H9 (cell line): ENCODE results near the gene ARFGEF2. TPM values are rescaled to one million over a fixed set of nuclear protein-coding genes. Genes with fewer than 3 reads are reported as not detected.

Experiments used
- DNase-seq: peaks from one replicate; pipeline ENCODE4 v3.0.0-alpha.2; 2017
- H2AFZ ChIP-seq: one replicate; pipeline ENCODE4 v1.6.1; 2013; ENCODE audit warnings: mild to moderate bottlenecking, low read length, control low read depth, moderate library complexity
- H2AK5ac ChIP-seq: 2 replicates; pipeline ENCODE4 v1.6.1; 2013; ENCODE audit warnings: low read length, control low read depth, mixed read lengths; ENCODE audit not compliant: insufficient read length
- H2BK120ac ChIP-seq: one replicate; pipeline ENCODE4 v1.6.1; 2013; ENCODE audit warnings: low read depth, mild to moderate bottlenecking, low read length, control low read depth, inconsistent platforms; ENCODE audit not compliant: poor library complexity, severe bottlenecking
- H2BK12ac ChIP-seq: 2 replicates; pipeline ENCODE4 v1.6.1; 2013; ENCODE audit warnings: low read length, control low read depth, mixed read lengths, low read depth; ENCODE audit not compliant: insufficient read length
- H2BK15ac ChIP-seq: 2 replicates; pipeline ENCODE4 v1.6.1; 2013; ENCODE audit warnings: low read depth, low read length, control low read depth
- H2BK20ac ChIP-seq: one replicate; pipeline ENCODE4 v1.6.1; 2013; ENCODE audit warnings: low read depth, mild to moderate bottlenecking, low read length, control low read depth, inconsistent platforms; ENCODE audit not compliant: poor library complexity, severe bottlenecking
- H2BK5ac ChIP-seq: 2 replicates; pipeline ENCODE4 v1.6.1; 2013; ENCODE audit warnings: low read length, control low read depth, mixed read lengths; ENCODE audit not compliant: insufficient read length
- H3K14ac ChIP-seq: 2 replicates; pipeline ENCODE4 v1.6.1; 2013; ENCODE audit warnings: low read length, control low read depth; ENCODE audit not compliant: insufficient read depth
- H3K18ac ChIP-seq: 2 replicates; pipeline ENCODE4 v1.6.1; 2013; ENCODE audit warnings: low read depth, mild to moderate bottlenecking, mixed read lengths, low read length, control low read depth; ENCODE audit not compliant: insufficient read length
- H3K23ac ChIP-seq: 2 replicates; pipeline ENCODE4 v1.6.1; 2013; ENCODE audit warnings: low read length, control low read depth, mixed read lengths, low read depth; ENCODE audit not compliant: insufficient read length
- H3K23me2 ChIP-seq: 2 replicates; pipeline ENCODE4 v1.6.1; 2013; ENCODE audit warnings: low read depth, mild to moderate bottlenecking, mixed read lengths, low read length, control low read depth; ENCODE audit not compliant: insufficient read length, poor library complexity, severe bottlenecking
- H3K27ac ChIP-seq: 2 replicates; pipeline ENCODE4 v1.5.1; 2013; ENCODE audit warnings: low read length, control low read depth, mixed read lengths, low read depth; ENCODE audit not compliant: insufficient read length
- H3K27me3 ChIP-seq: 2 replicates; pipeline ENCODE4 v1.6.1; 2013; ENCODE audit warnings: low read length, control low read depth, inconsistent platforms; ENCODE audit not compliant: insufficient read depth
- H3K4ac ChIP-seq: 2 replicates; pipeline ENCODE4 v1.6.1; 2013; ENCODE audit warnings: low read depth, mild to moderate bottlenecking, control low read depth, inconsistent platforms, low read length, moderate library complexity
- H3K4me1 ChIP-seq: 2 replicates; pipeline ENCODE4 v1.6.1; 2013; ENCODE audit warnings: low read length, control low read depth, inconsistent platforms; ENCODE audit not compliant: insufficient read depth
- H3K4me2 ChIP-seq: 2 replicates; pipeline ENCODE4 v1.6.1; 2013; ENCODE audit warnings: low read length, control low read depth, mixed read lengths; ENCODE audit not compliant: insufficient read length, insufficient read depth
- H3K56ac ChIP-seq: 2 replicates; pipeline ENCODE4 v1.6.1; 2013; ENCODE audit warnings: low read depth, mild to moderate bottlenecking, mixed read lengths, low read length, control low read depth; ENCODE audit not compliant: insufficient read length
- H3K79me1 ChIP-seq: 2 replicates; pipeline ENCODE4 v1.6.1; 2013; ENCODE audit warnings: low read depth, mild to moderate bottlenecking, moderate library complexity, low read length, control low read depth, inconsistent platforms; ENCODE audit not compliant: insufficient read depth, poor library complexity, severe bottlenecking
- H3K79me2 ChIP-seq: 2 replicates; pipeline ENCODE4 v1.6.1; 2013; ENCODE audit warnings: low read length, control low read depth, inconsistent platforms; ENCODE audit not compliant: insufficient read depth
- H3K9ac ChIP-seq: 2 replicates; pipeline ENCODE4 v1.6.1; 2013; ENCODE audit warnings: low read length, control low read depth, mixed read lengths; ENCODE audit not compliant: insufficient read length; ENCODE audit errors: extremely low read depth
- H3K9me3 ChIP-seq: one replicate; pipeline ENCODE4 v1.6.1; 2013; ENCODE audit warnings: low read depth, low read length, inconsistent platforms; ENCODE audit not compliant: control insufficient read depth
- H3T11ph ChIP-seq: one replicate; pipeline ENCODE4 v1.6.1; 2013; ENCODE audit warnings: mild to moderate bottlenecking, low read length, control low read depth, inconsistent platforms
- H4K20me1 ChIP-seq: one replicate; pipeline ENCODE4 v1.6.1; 2013; ENCODE audit not compliant: control insufficient read depth, insufficient read length, insufficient read depth
- H4K5ac ChIP-seq: 2 replicates; pipeline ENCODE4 v1.6.1; 2013; ENCODE audit warnings: low read depth, mild to moderate bottlenecking, mixed read lengths, low read length, control low read depth; ENCODE audit not compliant: insufficient read length
- H4K8ac ChIP-seq: replicated peaks from 2 replicates; pipeline ENCODE4 v1.6.1; 2013; ENCODE audit warnings: low read length, control low read depth, mixed read lengths, low read depth; ENCODE audit not compliant: insufficient read length
- H4K91ac ChIP-seq: 2 replicates; pipeline ENCODE4 v1.6.1; 2013; ENCODE audit warnings: low read depth, mild to moderate bottlenecking, moderate library complexity, mixed read lengths, low read length, control low read depth; ENCODE audit not compliant: insufficient read length
- H3K27ac Mint-ChIP-seq, 3 experiments: 2 replicates in 2 of 3; 3 replicates in 1 of 3; pipeline ENCODE4 v1.8.0; 2020 to 2021; ENCODE audit warnings: mixed read lengths in 3 of 3, mild to moderate bottlenecking in 1 of 3, moderate library complexity in 1 of 3
- H3K27me3 Mint-ChIP-seq: 2 replicates; pipeline ENCODE4 v1.8.0; 2021; ENCODE audit warnings: low read depth, mild to moderate bottlenecking, moderate library complexity, mixed read lengths
- H3K36me3 Mint-ChIP-seq, 3 experiments: 2 replicates in 2 of 3; 3 replicates in 1 of 3; pipeline ENCODE4 v1.8.0; 2020 to 2021; ENCODE audit warnings: low read depth in 3 of 3, mixed read lengths in 3 of 3; ENCODE audit not compliant: insufficient read depth in 1 of 3
- H3K4me1 Mint-ChIP-seq, 2 experiments: 2 replicates each; pipeline ENCODE4 v1.8.0; 2020; ENCODE audit warnings: mixed read lengths in 2 of 2
- H3K4me3 Mint-ChIP-seq, 2 experiments: 2 replicates in 1 of 2; 3 replicates in 1 of 2; pipeline ENCODE4 v1.8.0; 2020 to 2021; ENCODE audit warnings: mild to moderate bottlenecking in 2 of 2, mixed read lengths in 2 of 2, moderate library complexity in 1 of 2
- H3K9me3 Mint-ChIP-seq, 2 experiments: 2 replicates in 1 of 2; 3 replicates in 1 of 2; pipeline ENCODE4 v1.8.0; 2020; ENCODE audit warnings: mild to moderate bottlenecking in 2 of 2, mixed read lengths in 2 of 2, moderate library complexity in 1 of 2
- WGBS: extraction: QIAGEN DNeasy Blood & Tissue Kit; methylation state at CpG from one replicate; pipeline ENCODE4 v1.1.7; 2013; ENCODE audit warnings: missing lambda C conversion rate, low lambda C conversion rate, mixed read lengths; ENCODE audit not compliant: insufficient read length; ENCODE audit errors: extremely low coverage; 5-methylcytosine and 5-hydroxymethylcytosine counted together
- total RNA-seq: library from RNA; stranded (reverse); gene quantifications from 2 replicates; pipeline ENCODE4 v1.2.1, GENCODE V29; 2021
- TF ChIP-seq, protein P1 (sequence below): fragments of 200-600 bp; sonication (generic); conservative IDR thresholded peaks from 3 replicates; pipeline ENCODE4 v1.8.0; 2021; ENCODE audit warnings: antibody characterized with exemption, mild to moderate bottlenecking

ARFGEF2 gene
- total RNA-seq, 1 experiment from 2014 or later: 16.6 TPM

- no peak overlapping the region for H4K8ac ChIP-seq
- no peak overlapping the region for H4K91ac ChIP-seq
- no peaks in the 10 kb centered on the region for H3K4me1 ChIP-seq
- H3K9ac ChIP-seq: no peak overlapping the region
- H3K9me3 Mint-ChIP-seq: no peaks in the 10 kb centered on the region
- no peaks in the 10 kb centered on the region for H3K27me3 Mint-ChIP-seq
- no CpG with 5 or more reads among the region's 2 CpGs for WGBS
- TF ChIP-seq, protein P1, sequence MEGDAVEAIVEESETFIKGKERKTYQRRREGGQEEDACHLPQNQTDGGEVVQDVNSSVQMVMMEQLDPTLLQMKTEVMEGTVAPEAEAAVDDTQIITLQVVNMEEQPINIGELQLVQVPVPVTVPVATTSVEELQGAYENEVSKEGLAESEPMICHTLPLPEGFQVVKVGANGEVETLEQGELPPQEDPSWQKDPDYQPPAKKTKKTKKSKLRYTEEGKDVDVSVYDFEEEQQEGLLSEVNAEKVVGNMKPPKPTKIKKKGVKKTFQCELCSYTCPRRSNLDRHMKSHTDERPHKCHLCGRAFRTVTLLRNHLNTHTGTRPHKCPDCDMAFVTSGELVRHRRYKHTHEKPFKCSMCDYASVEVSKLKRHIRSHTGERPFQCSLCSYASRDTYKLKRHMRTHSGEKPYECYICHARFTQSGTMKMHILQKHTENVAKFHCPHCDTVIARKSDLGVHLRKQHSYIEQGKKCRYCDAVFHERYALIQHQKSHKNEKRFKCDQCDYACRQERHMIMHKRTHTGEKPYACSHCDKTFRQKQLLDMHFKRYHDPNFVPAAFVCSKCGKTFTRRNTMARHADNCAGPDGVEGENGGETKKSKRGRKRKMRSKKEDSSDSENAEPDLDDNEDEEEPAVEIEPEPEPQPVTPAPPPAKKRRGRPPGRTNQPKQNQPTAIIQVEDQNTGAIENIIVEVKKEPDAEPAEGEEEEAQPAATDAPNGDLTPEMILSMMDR: no peak
- peaks cover 10% of the 10 kb centered on the region for H3K79me1 ChIP-seq
- H4K5ac ChIP-seq: no peak overlapping the region
- H2BK120ac ChIP-seq: no peak overlapping the region
- no peak overlapping the region for H3K14ac ChIP-seq
- H3K4ac ChIP-seq: no peak overlapping the region
- no peak overlapping the region for H3K56ac ChIP-seq
- no peak overlapping the region; a peak in 1 of 7 replicates for H3K27ac Mint-ChIP-seq
- H3K9me3 ChIP-seq: no peaks in the 10 kb centered on the region
- H3K4me2 ChIP-seq: no peak overlapping the region
- no peaks in the 10 kb centered on the region for H3K27me3 ChIP-seq
- H3K36me3 Mint-ChIP-seq: peaks cover 4 to 26% (median 7%) of the 10 kb centered on the region in 3 experiments; a peak in 4 of 7 replicates
- no peak overlapping the region for H2BK12ac ChIP-seq
- H3T11ph ChIP-seq: no peak overlapping the region
- H4K20me1 ChIP-seq: no peaks in the 10 kb centered on the region
- DNase-seq: no peak
- H3K27ac ChIP-seq: no peak overlapping the region
- H2AFZ ChIP-seq: no peak overlapping the region
- no peak overlapping the region for H2AK5ac ChIP-seq
- no peak overlapping the region for H2BK15ac ChIP-seq
- no peaks in the 10 kb centered on the region for H3K79me2 ChIP-seq
- H3K18ac ChIP-seq: no peak overlapping the region
- H3K23me2 ChIP-seq: no peaks in the 10 kb centered on the region
- no peak overlapping the region for H2BK5ac ChIP-seq
- H3K4me1 Mint-ChIP-seq: 0 out of 4 replicates have a peak, but pooled peaks cover 0 to 7% of the 10 kb centered on the region in 2 experiments
- H2BK20ac ChIP-seq: no peak overlapping the region
- no peak overlapping the region for H3K23ac ChIP-seq
- no peak overlapping the region for H3K4me3 Mint-ChIP-seq
These were observed 21.2 kb downstream of the ARFGEF2 start for GRCh38 chr20:48942730-48943129.
